Omental fat pad (tissue), 4 donors: ENCODE data around the gene XPNPEP2. TPM values are rescaled to one million over a fixed set of nuclear protein-coding genes. Genes with fewer than 3 reads are reported as not detected.

ENCODE experiments used
- ATAC-seq: fragments of 150-250 bp; one replicate; pipeline ENCODE4 v1.9.1; 2016; ENCODE audit warnings: mild to moderate bottlenecking, moderate library complexity; ENCODE audit not compliant: low FRiP score
- DNase-seq: peaks from one replicate; pipeline ENCODE4 v3.0.0-alpha.2; 2019; ENCODE audit warnings: low spot score
- CTCF ChIP-seq, 3 donors: fragments of 450-650 bp; IDR thresholded peaks; one replicate each; pipeline ENCODE4 v1.5.1; 2016 to 2017; ENCODE audit warnings: antibody characterized with exemption in 3 of 3, mild to moderate bottlenecking in 3 of 3, moderate library complexity in 2 of 3
- total RNA-seq, 4 donors: library from RNA; depleted of rRNA; stranded (reverse); fragments of >200 nt; gene quantifications; one replicate each; pipeline ENCODE4 v1.1.0, GENCODE V29; 2016

XPNPEP2 gene
- total RNA-seq, 4 donors from 2014 or later: 2.4 to 7.8 (median 5.3) TPM

- no peak for TF ChIP-seq CTCF (IDR thresholded peaks at IDR 0.05)
- no peak for ATAC-seq
- no peak for DNase-seq
These were observed 45.6 kb downstream of the XPNPEP2 start for GRCh38 chrX:129784371-129784770.

- DNase-seq (no peak), ATAC-seq (no peak)
- no peak for TF ChIP-seq CTCF (IDR thresholded peaks at IDR 0.05)
These were observed 46.6 kb downstream of the XPNPEP2 start for GRCh38 chrX:129785160-129785947.

GRCh38 chrX:129786210-129786651 is 47.5 kb downstream of the XPNPEP2 start:
- no peak for TF ChIP-seq CTCF (IDR thresholded peaks at IDR 0.05)
- DNase-seq (no peak), ATAC-seq (no peak)

GRCh38 chrX:129787336-129788055 is 48.7 kb downstream of the XPNPEP2 start:
- ATAC-seq (no peak), DNase-seq (no peak)
- TF ChIP-seq CTCF (IDR thresholded peaks at IDR 0.05): no peak

- no peak for TF ChIP-seq CTCF (IDR thresholded peaks at IDR 0.05)
- DNase-seq (no peak), ATAC-seq (no peak)
These were observed 49.7 kb downstream of the XPNPEP2 start for GRCh38 chrX:129788527-129788926.

GRCh38 chrX:129790146-129790545 is 51.4 kb downstream of the XPNPEP2 start:
- ATAC-seq: no peak

More at GRCh38 chrX:129790146-129790545, 51.4 kb downstream of the XPNPEP2 start:
- DNase-seq: no peak
- TF ChIP-seq CTCF (IDR thresholded peaks at IDR 0.05): no peak
